Measurements from ENCODE around the gene GARIN5B.
"Not testable (repeated sequence)": the region's sequence is repeated elsewhere in the genome, so short reads cannot be mapped to it uniquely, and the experiment has no call there.

The GARIN5B gene

DNA sequence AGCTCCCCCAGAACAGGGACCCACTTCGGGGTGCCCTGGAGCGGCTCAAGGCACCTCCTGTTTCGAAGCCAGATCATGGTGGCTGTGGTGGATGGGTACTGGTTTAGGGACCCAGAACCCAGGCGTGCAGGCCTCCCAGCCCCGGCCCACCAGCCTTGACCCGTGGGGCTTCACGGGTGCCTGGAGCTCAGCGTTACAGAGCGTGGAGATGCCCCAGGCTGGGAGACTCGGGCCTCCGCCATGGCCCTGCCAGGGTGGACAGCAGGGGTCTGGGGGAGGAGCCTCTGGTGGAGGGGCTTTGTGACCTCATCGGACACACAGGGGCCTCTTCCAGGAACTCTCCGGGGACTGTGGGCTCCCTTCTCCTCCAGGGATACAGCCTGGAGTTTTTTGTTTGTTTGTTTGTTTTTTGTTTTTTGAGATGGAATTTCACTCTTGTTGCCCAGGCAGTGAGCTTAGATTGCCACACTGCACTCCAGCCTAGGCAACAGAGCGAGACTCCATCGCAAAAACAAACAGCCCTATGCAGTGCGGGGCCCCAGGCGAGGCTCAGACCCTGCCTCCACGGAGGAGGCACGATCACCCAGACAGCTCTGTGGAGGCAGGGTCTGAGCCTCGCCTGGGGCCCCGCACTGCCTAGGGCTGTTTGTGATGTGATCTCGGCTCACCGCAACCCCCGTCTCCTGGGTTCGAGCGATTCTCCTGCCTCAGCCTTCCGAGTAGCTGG is at the start of gene GARIN5B:
Gene GARIN5B, minus strand, starts transcription at position 271 of the 727 bp plus-strand sequence. Its CDS starts 194 bp downstream, at position 77.
- no peak for DNase-seq (ENCODE audit: low read depth in 3 of 3)

DNA sequence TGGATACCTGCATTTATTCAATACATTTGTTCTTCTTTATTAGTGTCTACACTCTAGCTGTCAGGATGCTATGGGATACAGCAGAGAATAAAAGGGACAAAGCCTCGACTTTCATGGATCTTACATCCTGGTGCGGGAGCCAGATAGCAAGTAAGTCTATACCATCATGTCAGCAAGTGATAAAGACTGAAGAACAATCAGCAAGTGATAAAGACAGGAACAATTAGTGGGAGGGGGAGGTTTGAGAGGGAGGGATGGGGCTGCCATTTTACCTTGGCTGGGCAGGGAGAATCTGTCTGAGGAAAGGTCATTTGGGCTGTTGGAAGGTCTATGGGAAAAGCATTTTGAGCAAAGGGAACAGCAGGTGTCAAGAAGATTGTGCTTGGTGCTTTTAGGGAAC is 47.1 kb upstream of the GARIN5B start:
- no peak for DNase-seq (ENCODE audit: low read depth in 3 of 3)

DNA sequence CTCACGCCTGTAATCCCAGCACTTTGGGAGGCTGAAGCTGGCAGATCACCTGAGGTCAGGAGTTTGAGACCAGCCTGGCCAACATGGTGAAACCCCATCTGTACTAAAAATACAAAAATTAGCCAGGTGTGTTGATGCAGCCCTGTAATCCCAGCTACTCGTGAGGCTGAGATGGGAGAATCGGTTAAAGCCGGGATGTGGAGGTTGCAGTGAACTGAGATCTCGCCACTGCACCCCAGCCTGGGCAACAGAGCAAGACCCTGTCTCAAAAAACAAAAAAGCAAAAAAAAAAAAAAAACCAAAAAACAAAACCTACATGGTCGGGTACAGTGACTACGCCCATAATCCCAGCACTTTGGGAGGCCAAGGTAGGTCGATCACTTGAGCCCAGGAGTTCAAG is 46.1 kb upstream of the GARIN5B start:
- not testable (repeated sequence) for DNase-seq (ENCODE audit: low read depth in 3 of 3)

GRCh38 chr19:55408533-55408872 is 45.4 kb upstream of the GARIN5B start:
- DNase-seq (ENCODE audit: low read depth in 3 of 3), result no peak

DNA sequence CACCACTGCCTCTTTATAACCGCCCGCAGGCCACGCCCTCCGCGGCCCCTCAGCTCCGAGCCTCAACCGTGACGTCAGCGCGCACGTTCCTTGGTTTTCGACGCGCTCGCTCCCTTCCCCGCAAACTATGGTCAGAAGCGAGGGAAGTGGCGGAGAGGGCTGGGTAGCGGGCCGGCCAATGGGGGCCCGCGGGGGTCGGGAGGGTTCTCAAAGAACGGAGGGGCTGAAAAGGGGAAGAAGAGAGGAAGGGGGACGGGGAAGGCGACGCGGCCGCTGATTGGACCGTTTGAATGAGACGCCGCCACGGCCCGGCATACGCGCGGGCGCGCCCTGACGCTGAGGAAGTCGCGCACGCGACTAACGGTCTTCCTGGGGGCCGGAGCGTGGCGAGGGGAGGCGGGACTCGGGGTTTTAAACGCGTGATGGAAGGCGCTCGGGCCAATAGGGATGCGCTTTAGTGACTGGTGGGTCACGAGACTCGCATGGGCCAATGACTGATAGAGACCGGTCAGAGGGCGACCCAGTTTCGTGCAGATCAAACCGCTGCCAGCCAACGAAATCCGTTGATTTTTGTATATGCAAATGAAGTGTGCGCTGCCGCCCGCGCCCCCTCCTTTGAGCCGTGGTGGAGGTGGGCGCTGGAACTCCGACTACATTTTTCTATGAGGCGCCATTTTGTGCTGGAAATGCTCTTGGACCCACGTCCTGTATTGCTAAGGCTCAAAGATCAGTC is 44.9 kb upstream of the GARIN5B start:
- peak; percentile 90 to 96 (median 91) for DNase-seq (ENCODE audit: low read depth in 3 of 3)

DNA sequence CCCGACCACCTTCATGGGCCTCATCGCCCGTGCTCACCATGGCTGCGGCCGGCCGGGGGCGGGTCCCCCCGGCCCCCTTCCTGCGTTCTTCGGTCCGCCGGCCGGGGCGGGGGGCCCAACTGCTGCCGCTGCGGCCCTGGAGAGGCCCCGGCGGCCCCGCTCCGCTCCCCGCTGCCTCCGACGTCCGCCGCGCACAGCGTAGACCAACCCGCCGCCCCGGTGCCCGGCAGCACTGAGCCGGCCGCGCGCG is 44.4 kb upstream of the GARIN5B start, which contains the start of gene UBE2S:
Gene UBE2S, minus strand, starts transcription at position 239 of the 250 bp plus-strand sequence. Its CDS starts 199 bp downstream, at position 40.
- not testable (repeated sequence) for DNase-seq (ENCODE audit: low read depth in 3 of 3)

- DNase-seq (ENCODE audit: low read depth in 3 of 3), result no peak
Observed at GRCh38 chr19:55406826-55407549, 43.9 kb upstream of the GARIN5B start.

DNA sequence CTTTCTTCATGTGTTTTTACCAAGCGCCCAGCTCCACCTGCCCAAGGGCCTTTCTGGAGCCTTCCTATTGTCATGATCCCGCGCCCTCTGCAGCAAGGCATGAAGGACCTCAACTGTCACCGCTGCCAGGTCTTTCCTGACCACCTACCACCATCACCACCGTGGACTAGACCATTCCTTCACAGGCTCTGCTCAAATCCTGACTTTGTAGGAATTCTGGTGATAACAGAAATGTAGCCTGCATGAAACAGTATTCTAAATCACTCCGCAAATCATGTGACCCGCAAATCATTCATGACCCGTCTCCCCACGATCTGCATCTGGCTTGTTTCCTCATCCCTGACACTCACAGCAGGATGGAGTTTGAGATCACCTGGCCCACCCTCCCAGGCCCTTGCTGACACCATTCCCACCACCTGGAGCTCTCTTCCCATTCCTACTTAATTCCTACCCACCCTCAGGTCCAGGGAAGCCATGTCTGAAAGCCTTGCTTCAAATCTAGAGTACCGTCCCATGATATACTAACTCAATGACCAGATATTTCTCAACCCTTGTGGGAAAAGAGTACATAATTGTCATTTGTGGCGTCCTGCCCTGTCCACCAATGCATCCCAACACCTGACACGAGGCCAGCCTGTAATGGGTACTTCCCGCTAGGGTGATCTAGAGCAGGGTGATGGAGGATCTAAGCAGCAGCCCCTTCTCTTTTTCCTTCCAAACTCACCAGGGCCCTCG is 43.2 kb upstream of the GARIN5B start:
- DNase-seq (ENCODE audit: low read depth in 3 of 3), result no peak

DNA sequence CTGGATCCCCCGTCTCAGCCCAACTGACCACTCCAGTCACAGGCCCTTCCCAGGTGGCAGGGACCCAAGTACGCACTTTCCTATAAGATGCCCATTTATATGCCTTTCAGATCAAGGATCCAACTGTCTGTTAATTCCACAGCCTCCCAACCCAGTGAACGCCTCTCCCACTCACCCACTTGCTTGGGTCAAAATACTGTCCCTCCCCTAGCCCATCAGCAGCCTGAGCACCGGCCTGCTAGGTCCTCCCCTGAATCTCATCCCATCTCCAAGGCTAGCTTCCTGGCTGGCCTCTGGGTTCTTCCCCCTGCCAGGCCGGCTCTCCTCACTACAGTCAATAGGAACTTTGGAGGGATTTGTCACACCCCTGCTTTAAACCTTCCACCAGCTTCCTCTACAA is 42.6 kb upstream of the GARIN5B start:
- DNase-seq (ENCODE audit: low read depth in 3 of 3), result no peak

DNA sequence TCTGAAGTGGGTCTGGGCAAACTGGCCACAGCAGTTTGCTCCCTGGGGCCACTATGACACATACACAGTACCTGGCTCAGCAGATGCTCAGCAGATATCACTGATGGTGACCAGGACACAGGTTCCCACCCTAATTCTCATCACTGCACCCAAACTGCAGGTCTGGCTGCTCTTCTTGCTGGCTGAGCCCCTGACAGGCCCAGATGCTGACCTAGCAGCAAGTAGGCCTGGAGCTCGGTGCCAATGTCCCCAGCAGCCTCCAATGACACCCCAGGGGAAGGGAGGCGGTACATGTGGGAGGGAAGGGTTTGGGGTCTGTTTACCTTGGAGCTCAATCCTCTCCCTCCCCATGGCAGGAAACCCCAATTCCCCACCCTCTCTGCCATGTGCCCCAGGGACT is 39.4 kb upstream of the GARIN5B start:
- no peak for DNase-seq (ENCODE audit: low read depth in 3 of 3)

DNA sequence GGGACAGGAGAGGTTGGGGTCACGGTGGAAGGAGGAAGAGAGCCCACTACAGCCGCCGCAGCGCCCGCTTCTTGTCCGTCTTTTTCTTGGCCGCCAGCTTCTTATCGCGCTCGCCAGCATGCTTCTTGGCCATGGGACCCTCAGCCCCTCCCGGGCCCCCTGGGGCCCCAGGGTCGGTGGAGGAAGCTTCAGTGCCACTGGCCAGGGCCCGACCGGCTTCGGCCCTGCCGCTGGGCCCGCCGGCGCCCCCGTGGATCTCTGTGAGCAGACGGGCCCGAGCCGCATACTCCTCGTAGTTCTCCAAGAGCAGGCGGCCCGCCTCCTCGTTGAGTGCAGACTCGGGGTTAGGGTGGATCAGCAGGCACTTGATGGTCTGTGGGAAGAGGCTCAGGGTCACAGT is 38.3 kb upstream of the GARIN5B start:
- not testable (repeated sequence) for DNase-seq (ENCODE audit: low read depth in 3 of 3)

GRCh38 chr19:55400281-55401087 is 37.4 kb upstream of the GARIN5B start:
- no peak for DNase-seq (ENCODE audit: low read depth in 3 of 3)

DNA sequence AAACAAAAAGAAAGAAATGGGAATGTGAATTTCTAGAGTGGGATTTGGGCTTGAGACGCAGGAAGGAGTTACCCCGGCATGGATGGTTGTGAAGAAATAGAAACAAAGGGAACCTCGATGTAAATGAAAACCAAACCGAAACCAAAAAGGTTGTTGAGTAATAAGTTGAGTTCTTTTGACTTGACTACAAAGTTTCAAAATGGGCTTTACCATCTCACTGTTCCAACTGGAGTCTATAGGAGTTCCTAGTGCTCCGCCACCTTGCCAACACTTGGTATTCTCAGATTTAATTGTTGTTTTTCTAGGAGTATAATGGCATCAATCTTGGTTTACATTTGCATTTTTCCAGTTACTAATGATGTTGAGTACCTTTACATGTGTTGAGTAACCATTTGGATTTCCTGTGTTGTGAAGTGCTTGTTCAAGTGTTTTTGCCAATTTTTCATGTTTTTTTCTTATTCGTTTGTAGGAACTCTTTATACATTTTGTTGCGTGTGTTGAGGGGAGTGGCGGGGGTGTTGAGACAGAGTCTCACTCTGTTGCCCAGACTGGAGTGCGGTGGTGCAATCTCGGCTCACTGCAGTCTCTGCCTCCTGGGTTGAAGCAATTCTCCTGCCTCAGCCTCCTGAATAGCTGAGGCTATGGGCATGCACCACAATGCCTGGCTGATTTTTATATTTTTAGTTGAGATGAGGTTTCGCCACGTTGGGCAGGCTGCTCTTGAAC is 35.3 kb upstream of the GARIN5B start:
- DNase-seq (ENCODE audit: low read depth in 3 of 3), result no peak

DNA sequence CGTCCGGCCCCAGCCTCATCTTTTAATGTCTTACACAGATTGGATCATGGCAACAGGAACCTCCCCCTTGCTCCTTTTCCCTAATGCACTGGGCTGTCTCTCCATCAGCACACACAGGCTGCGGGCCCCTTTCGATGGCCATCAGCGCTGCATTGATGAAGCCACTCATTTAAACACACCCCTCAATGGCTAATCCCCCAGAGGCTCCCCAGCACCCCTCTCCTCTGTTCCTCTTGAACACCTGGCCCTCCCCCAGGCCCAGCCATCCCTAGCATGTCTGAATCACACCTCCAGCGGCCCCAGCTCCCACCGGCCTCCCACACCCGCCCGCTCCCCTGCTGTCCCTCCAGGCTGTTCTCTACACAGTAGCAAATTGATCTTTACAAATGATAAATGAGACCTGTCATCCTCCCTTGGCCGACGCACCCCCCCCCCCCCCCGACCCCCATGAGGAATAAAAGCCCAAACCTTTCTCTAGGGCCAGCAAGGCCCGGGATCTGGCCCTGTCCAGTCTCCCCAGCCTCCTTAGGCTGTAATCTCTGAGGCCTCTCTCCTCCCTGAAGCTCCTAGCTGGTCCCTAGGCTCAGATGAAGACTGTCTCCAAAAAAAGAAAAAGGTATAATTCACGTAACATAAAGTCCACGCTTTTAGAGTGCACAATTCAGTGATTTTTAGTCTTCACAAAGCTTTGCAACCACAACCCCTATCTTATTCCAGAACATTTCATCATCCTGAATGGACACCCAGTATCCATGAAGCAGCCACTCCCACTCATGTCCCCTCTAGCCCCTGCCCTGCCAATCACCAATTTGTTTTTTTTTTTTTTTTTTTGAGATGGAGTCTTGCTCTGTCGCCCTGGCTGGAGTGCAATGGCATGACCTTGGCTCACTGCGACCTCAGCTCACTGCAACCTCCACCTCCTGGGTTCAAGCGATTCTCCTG is 30.0 kb upstream of the GARIN5B start:
- no peak for DNase-seq (ENCODE audit: low read depth in 3 of 3)

- no peak for DNase-seq (ENCODE audit: low read depth in 3 of 3)
Observed at GRCh38 chr19:55391702-55392615, 28.9 kb upstream of the GARIN5B start.

GRCh38 chr19:55391191-55391670 is 28.2 kb upstream of the GARIN5B start:
- no peak for DNase-seq (ENCODE audit: low read depth in 3 of 3)

GRCh38 chr19:55390461-55390880 is 27.4 kb upstream of the GARIN5B start:
- no peak for DNase-seq (ENCODE audit: low read depth in 3 of 3)

Measured in stimulated activated CD4-positive, alpha-beta T cell treated with anti-CD3 and anti-CD28 coated beads, TNF-alpha, amount 100 ng/mL, for 24 hours (primary cell).